HG03521 (cell line): Measurements from ENCODE around the gene C1QTNF7.

Experiments used
- ATAC-seq: cut with Tn5 transposase; IDR thresholded peaks from one replicate; pipeline ENCODE4 v1.9.1; 2021; ENCODE audit warnings: mild to moderate bottlenecking, moderate library complexity; ENCODE audit not compliant: unreplicated experiment

Gene C1QTNF7

GRCh38 chr4:15413623-15414019 is 14.2 kb upstream of the C1QTNF7 start:
- no peak for ATAC-seq

GRCh38 chr4:15414551-15415091 is 13.2 kb upstream of the C1QTNF7 start:
- ATAC-seq: no peak

- ATAC-seq: no peak
Observed at GRCh38 chr4:15416357-15417232, 11.2 kb upstream of the C1QTNF7 start.

GRCh38 chr4:15417233-15417660 is 10.6 kb upstream of the C1QTNF7 start:
- no peak for ATAC-seq

GRCh38 chr4:15418956-15419355 is 8.9 kb upstream of the C1QTNF7 start:
- no peak for ATAC-seq

GRCh38 chr4:15420642-15421041 is 7.2 kb upstream of the C1QTNF7 start:
- ATAC-seq: no peak

- no peak for ATAC-seq
Observed at GRCh38 chr4:15423285-15423711, 4.5 kb upstream of the C1QTNF7 start.

- no peak for ATAC-seq
Observed at GRCh38 chr4:15425520-15425919, 2.3 kb upstream of the C1QTNF7 start.

GRCh38 chr4:15427161-15427560 is 672 bp upstream of the C1QTNF7 start:
- ATAC-seq: no peak

GRCh38 chr4:15428611-15429010 is 778 bp downstream of the C1QTNF7 start:
- no peak for ATAC-seq

GRCh38 chr4:15434091-15434490 is 6.3 kb downstream of the C1QTNF7 start:
- ATAC-seq: no peak

- ATAC-seq: no peak
Observed at GRCh38 chr4:15434676-15435075, 6.8 kb downstream of the C1QTNF7 start.

- ATAC-seq: no peak
Observed at GRCh38 chr4:15436513-15436912, 8.7 kb downstream of the C1QTNF7 start.

- no peak for ATAC-seq
Observed at GRCh38 chr4:15438939-15439524, 11.2 kb downstream of the C1QTNF7 start.

GRCh38 chr4:15443371-15444160 is 15.7 kb downstream of the C1QTNF7 start:
- no peak for ATAC-seq

- no peak for ATAC-seq
Observed at GRCh38 chr4:15444276-15444675, 16.4 kb downstream of the C1QTNF7 start.

GRCh38 chr4:15444879-15445547 is 17.2 kb downstream of the C1QTNF7 start:
- ATAC-seq: no peak

- ATAC-seq: no peak
Observed at GRCh38 chr4:15451181-15451865, 23.5 kb downstream of the C1QTNF7 start.

- no peak for ATAC-seq
Observed at GRCh38 chr4:15451866-15452765, 24.3 kb downstream of the C1QTNF7 start.
